ENCODE results near the gene PLPP4.

Gene PLPP4

DNA sequence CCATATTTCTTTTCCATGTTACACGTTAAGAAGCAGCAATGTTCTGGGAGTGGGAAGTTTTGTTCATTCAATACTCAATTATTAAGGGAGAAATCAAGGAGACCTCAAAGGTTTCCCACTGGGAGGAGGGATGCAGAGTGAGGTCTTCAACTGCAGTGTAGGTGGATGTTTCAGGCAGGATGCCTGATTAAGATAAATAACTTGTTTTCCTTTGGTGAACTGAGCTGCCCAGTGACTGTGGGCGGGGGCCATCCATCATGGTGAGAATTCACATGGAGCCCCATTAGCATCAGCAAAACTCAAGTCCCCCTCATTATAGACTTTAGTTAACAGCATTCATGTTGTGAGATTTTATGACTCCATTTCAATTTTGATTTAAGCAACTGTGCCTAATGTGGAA, 121.1 kb downstream of the PLPP4 start:
- no peak for DNase-seq (ENCODE audit: low spot score)

DNA sequence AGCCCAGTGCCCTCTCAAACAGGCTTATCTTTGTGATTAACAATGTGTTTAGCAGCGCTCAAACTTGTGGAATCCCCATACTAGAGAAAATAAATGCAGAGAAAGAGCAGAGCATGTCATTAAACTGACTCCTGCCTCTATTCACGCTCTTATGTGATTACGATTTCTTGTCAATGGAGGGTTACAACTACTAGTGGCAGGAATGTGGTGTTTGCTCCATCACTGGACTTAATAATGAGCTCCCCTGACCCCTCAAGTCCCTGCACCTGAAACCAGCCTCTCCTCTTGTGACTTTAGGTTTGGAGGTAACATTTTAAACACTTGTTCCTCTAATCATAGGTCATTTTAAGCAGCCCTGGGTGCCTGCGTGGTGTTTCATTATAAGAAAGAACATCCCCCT, 121.9 kb downstream of the PLPP4 start:
- no peak for DNase-seq (ENCODE audit: low spot score)

DNA sequence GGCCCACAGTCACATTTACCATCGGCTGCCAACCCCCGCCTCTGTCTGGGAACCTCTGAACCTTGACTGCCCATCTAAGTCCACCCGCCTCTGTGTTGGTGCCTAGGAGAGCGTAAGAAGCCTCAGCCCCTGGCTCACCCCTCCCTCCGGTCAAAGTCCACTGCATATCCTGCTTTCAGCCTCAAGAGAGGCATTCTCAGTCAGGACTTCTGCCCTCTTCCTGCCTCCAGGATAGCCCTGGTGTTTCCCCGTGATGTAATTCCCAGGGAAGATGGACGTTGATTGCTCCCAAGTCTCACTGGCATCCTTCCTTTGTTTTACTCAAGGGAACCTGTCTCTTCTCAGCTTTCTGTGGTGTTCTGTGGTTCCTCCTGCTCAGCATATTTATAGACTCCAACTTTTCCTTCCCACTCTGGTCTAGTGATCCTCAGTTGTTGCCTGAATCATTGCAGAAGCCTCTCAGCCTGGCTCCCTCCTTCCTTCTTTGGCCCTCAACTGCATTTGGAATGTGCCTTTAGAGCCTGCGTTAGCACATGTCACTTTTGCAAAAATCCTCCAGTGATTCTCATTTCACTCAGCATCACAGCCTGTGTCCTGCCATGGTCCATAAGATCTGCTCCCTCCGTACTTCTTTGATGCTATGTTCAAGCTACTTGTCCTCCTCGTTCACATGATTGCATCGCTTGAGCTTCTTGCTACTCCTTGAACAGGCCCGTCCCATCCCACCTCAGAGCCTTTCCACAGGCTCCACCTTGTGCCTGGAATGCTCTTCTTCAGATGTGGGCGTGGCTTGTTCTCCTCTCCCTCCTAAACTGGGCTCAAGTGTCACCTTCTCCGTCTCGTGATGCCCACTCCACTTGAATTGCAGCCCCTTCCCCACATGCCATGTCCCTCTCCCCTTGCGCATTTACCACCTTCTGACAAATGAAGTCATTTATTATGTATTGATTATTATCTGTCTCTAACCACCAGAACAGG, 124.2 kb downstream of the PLPP4 start:
- no peak for DNase-seq (ENCODE audit: low spot score)

DNA sequence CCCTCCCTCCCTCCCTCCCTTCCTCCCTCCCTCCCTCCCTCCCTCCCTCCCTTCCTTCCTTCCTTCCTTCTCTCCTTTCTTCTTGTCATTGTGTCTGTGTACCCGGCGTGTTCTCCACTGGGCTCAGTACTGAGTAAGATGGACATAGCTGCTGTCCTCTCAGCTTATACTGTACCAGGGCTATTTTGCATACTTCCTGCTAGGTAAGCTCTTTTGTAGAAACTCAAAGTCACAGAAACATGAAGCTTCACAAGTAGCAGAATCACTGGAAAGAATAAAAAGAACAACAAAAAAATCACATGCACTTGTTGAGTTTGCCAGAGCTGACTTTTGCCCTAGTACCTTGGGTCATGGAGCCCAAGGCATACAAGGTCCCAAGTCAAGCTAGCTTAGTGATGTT, 125.7 kb downstream of the PLPP4 start:
- no peak for DNase-seq (ENCODE audit: low spot score)

DNA sequence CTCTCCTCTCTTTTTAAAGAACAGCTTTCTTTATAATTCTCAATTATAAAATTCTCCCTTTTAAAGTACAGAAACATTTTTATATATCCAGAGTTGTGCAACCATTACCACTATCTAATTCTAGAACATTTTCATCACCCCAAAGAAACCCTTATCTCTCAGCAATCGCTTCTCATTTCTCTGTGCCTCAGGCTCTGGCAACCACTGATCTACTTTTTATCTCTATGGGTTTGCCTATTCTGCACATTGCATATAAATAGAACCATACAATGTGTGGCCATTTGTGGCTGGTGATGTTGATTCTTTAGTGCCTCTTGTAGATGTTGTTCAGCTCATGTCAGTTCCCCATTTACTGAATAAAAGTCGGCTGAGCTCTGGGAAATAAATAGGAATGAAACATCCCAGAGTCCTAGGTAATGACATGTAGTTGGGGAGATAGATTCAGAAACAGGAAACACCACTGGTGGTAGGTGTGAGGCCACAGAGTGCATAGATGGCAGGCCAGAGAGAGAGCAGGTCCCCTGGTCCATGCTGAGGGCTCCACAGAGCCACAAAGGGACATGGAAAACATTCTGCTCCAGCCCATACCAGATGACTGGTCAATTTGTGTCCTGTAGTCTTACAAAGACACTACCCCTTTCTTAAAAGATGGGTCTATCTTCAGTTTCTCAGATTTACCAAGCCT, 126.5 kb downstream of the PLPP4 start:
- DNase-seq (ENCODE audit: low spot score): no peak

DNA sequence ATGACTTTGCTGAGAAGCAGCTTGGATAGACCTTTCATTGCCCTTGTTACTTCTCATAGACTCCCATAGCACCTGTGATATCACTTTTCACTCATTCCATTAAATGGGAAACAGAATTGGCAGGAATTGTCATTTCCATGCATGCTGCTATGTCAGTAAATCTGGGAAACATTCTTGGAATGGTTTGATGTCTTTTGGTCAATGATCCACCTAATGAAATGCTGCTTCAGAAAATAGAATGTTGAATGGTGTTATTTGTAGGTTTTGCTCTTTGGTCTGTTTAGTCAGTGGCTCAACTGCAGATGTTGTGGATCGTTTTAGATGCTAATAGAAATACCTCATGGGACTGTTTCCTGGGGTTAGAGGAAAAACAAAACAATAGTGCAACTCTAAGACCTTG, 127.8 kb downstream of the PLPP4 start:
- DNase-seq (ENCODE audit: low spot score): no peak

DNA sequence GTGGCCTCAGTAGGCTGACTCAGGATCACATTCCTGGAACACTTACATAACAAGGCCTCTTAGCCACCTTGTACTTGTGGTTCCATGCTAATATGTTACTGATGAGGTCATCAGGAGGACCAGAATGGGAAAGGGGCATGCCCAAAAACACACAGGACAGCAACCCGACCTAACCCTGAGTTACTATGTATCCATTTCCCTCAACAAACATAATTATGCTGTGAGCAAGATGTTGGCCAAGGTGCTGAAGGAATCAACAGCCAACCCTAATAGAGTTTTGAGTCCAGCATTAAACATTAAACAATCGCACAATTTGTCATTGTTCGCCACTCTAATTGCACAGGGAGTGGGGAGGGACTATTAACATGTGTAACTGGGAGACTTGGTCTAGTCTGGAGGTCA, 129.4 kb downstream of the PLPP4 start:
- DNase-seq (ENCODE audit: low spot score): no peak

DNA sequence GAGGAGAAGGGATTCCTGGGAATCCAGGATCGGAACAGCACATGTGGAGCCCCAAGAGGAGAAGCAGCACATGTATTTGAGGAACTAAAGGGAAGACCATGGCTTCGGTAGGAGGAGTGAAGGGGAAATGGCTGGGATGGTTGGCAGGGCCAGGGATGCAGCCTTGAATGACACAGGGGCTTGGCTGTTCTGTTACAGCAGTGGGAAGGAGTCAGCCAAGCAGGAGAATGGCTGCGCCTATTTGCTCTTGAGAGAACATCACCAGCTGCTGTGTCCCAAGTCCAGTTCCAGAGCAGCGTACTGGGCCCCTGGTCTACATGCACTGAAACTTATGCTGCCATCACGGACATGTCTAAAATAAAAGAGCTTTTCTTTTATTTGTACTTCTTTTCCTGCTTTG, 130.0 kb downstream of the PLPP4 start:
- no peak for DNase-seq (ENCODE audit: low spot score)

DNA sequence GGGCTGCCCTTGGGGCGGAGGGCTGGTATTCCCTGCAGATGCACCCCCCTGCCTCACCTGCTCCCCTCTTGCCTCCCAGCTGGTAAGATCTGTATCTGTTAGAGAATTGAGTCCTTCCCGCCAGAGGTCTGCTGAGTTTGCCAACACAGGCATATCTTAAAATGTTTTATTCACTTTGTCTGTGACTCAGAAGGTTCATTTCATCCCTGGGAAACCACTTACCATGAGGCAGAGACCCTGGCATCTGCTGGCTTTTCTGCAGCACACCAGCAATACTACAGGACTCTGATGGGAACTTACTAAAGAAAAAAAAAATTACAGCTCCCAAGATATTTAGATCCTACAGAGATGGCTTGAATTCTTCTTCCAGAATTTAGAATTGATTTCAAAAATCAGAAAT, 131.3 kb downstream of the PLPP4 start:
- DNase-seq (ENCODE audit: low spot score): no peak

DNA sequence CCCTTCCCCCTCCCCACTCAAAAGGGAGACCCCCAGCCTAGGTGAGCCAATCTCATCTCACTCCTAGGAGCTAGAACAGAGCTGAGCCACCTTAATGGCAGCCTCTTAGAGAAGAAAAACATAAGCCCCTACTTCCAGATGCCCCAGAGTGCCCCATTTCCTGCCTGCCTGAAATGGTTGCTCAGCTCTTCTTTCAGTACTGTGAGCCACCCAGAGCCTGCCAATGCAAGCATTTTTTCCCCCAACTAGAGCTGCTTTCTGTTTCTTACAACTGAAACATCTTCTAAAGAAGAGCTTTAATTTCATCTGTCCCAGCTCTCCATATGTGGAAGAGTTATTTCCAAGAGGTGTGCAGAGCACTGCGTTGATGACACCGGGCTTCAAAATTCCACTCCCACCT, 136.7 kb downstream of the PLPP4 start:
- no peak for DNase-seq (ENCODE audit: low spot score)

DNA sequence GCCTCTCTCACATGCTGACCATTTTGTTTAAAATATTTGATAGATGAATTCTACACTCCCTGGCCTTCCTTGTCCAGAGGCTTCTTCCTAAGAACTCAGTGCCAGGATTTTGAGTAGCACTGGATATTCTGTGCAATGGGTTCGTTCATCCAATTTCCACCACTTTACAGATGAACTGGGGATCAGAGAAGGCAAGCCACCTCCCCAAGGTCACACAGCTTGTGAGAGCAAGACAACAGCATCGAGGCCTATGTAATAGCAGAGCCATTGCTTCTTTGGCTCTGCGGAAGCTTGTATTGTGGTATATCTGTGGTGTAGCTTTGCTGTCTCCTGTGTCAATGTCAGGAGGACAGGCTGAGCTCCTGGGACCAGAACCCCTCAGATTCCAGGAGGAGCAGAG, 140.9 kb downstream of the PLPP4 start:
- DNase-seq (ENCODE audit: low spot score): no peak

DNA sequence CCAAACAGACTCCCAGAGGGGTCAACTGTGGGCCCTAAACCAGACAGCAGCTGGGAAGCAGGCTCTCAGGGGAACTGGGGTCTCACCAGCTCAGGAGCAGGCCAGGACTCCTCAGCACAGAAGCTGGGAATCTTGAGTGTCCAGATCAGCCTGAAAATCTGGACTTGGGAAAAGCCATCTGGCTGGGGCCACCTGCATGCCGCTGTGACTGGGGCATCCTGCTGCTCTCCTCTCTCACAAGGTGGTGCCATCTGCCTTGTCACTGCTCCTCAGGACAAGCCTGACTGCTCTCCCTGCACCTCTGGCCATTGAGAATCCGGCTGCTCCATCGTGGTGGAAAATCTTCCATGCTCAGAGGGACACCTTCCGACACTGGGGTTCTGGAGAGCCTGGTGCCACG, 141.4 kb downstream of the PLPP4 start:
- DNase-seq (ENCODE audit: low spot score): no peak

DNA sequence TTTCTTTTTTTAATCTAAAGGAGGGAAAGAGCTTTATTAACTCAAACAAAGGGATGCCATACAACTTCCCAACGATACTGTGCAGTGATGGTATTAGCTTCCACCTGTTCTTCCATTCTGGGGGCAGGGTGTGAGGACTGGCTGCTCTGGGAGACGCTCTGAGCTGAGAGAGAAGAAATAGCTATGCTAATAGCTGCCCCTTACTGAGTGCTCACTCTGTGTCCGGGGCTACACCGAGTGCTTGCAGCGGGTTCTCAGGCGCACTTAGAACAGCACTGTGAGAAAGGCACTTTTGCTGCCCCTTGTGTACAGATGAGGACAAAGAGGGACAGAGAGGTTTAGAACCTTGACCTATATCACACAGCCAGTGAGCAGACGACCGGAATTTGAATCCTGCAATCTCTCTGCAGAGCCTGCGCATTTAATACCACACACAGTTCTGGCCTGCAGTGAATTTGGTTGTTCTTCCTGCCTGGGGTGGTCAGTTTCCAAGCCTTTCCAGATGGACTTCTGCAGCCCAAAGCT, 142.2 kb downstream of the PLPP4 start:
- DNase-seq (ENCODE audit: low spot score): no peak

DNA sequence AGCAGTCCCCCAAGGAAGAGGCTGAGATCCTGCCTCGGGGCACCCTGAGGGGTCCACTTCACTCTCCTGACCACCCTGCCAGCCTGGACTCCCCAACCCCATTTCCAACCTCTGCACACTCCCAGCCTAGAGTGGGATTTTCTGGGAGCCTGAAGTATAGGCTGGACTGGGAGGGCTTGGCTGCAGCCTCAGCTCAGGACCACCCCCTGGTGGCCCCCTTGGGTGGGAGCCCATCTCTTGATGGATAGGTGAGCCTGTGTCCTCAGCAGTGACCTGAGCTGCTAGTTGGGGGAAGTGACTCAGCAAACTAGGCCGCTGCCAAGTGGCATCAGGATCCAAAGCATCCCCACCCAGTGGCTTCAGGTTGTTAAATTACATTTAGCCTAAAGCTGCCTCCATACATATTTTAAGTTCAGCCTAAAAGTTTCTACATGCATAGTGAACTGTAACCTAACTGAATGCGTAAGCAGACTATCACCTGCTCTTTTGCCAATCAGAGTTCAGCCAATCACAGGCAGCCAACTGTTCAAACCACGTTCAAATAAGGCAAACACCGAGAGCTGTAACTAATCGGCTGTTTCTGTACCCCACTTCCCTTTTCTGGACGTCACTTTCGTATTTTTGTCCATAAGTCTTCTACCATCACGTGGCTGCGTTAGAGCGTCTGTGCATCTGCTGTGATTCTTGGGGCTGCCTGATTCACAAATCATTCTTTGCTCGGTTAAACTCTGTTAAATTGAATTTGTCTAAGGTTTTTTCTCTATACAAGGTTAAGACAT, 144.0 kb downstream of the PLPP4 start:
- no peak for DNase-seq (ENCODE audit: low spot score)

DNA sequence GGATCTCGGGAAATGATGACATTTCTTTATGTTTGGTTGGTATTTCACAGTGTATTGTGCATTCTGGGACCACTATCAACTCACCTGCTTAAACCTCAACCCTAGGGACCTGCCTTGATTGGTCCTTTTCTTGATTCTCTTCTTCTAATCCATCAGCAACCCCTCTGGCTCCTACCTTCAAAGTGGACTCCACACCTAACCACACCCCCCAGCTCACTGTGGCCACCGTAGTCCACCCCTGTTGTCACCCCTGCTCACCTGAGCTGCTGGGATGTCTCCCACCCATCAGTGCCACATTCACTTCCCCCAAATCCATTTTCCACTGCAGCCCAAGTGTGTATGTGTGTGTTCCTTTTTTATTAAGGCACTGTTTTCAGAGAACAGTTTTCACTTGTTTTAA, 145.0 kb downstream of the PLPP4 start:
- no peak for DNase-seq (ENCODE audit: low spot score)

DNA sequence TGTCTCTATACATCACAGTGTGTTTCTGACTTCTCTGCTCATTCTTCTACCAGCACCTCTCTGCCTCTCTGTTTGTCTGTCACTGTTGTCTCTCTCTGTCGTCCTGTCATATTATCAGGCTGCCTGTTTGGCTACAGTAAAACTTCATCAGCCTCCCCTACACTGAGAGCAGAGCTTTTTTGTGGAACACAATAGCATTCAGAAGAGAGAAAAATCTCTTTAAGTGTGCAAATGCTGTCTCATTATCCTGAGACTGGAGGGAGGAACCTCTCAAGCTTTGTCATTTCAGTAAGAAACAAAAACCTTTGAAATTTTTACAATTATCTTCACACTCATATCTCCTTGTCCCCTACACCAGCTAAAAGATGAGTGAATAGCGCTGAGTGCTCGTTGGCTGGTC, 148.4 kb downstream of the PLPP4 start:
- DNase-seq (ENCODE audit: low spot score): no peak

DNA sequence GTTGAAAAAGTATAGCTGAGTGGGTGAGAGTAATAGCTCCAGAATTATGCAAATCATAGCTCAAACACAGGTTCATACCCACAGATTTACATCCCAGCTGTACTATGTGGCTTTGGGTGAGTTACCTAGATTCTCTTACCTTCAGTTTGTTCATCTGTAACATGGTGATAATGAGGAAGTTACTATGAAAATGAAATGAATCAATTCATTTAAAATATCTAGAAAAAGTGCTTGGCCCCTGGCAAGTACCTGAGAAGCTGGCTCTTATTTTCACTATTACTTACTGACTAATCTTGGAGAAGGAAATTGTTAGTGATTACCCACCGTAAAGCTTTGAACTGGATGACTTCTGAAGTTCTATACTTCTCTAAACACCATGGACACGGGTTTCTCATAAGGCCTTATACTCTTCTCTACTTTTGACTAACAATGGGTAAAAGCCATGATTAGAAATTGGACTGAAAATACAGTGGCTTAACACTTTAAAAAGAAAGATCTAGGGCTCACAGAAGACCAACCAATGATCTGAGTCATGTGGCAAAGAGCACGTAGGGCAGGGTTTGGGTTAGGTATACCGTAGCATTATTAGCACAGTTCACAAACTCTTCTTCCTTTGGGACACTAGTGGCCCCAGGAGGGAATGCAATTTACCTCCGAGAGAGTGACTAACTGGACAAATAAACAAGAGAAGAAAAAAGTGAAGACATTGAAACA, 149.2 kb downstream of the PLPP4 start:
- DNase-seq (ENCODE audit: low spot score): no peak

DNA sequence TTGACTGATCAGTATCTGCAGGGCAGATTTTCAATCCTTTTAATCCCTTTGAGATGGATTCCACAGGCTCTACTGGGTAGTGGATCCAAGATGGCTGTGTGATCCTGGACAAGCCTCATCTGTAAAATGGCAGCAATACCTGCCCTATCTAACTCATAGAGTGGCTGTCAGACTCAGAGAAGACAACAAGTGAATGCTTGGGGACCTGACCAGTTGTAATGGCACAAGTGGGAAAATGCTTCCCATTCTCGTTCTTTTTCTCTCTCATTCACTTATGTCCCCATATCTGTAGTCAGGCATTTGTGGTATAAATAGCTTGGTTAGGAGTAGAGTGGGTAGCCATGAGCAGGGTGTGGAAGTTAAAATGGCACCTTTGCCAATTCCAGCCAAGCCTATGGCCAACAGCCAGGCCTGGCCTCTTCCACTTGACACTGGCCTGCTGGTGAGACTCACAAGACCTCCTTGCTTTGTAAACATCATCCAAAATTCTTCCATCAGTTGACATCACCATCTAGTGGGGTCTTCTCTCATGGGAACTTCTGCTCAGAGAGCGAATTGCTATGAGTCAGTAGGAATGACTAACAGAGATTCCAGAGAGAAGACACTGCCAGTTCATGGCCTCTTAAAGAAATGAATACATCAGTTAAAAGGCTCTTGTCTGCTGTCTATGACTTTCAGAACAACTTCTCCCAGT, 150.1 kb downstream of the PLPP4 start:
- DNase-seq (ENCODE audit: low spot score): no peak

DNA sequence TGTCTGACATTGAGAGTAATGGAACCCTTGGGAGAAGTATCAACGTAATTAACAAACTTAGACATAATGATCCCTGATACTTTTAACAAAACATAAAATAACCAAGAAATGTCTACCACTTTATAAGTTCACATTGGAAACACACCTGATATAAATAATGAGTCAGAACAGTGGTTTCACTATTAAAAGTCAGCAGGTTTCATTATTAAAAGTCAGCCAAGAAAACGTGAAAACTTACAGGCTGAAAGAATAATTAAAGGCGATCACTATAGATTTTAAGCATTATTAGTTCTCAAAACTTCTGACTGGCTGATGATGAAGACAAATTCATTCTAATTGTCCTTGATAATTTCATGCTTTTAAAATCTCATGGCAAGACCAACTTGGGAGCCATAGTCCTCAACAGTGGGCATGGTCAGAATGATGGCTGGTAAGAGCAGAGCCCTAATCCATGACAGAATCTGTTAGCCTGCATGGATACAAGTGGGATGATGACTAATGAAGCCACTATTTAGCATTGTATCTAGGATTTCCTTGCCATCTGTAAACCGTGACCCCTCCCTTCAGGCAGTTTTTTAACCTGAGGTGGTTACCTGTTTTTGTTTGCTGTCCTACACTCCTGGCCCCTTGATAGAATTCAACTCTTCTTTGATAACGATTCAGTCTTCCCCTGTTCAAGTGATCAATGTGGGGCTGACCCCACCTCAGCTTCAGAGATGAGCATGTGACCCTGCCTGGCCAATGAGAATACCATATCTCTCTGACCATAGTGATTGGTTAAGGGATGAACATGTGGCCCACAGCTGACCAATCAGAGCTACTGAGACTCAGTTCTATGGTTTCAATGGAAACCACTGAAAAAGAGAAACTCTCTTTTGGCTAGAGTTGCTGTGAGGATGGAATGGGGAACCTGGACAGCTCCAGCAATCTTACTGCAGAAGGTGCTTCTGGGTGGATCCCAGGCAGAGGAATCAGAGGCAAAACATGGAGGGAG, 151.0 kb downstream of the PLPP4 start:
- DNase-seq (ENCODE audit: low spot score): no peak

DNA sequence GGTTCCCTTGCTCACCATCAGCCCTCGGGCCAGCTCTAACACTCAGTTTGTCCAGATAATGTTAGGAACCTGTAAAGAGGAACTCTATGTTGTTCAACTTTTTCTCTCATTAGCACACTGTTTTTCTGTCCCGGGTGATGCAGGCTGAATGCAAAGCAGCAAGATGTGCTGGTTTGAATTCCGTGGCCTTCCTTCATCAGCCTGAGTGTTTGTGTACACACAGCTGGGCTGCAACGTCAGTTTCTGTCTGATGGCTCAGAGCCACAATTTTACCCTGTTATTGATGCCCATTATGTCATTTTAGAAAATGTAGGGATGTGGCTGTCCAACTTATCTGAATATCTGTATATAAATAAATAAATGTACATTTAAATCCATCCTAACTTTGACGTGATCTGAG, 152.0 kb downstream of the PLPP4 start:
- DNase-seq (ENCODE audit: low spot score): no peak

All from CD4-positive, alpha-beta T cell treated with Interleukin-15 for 4 hours (primary cell).